Left cardiac atrium (tissue), 2 donors: ENCODE data around the gene GNAT3. TPM values are rescaled to one million over a fixed set of nuclear protein-coding genes. Genes with fewer than 3 reads are reported as not detected.

Experiments used
- total RNA-seq, 2 donors: library from RNA; stranded (reverse); fragmentation: NEBNext Ultra II Directional; extraction: Animal tissue kit (Norgen Biotek cat#: 25700); gene quantifications; one replicate each; pipeline ENCODE4 v1.2.1, GENCODE V29; 2021
- donor health status: DM: no; HTN: yes; CAD: no; lungs with severe emphysema.
- donor health status: DM: yes; HTN: yes; CAD: no.

GNAT3 gene
- total RNA-seq, 2 donors from 2014 or later, result not detected

Other genes starting within 250 kb of the GNAT3 start
- gene CD36, start 126.6 kb upstream of the GNAT3 start, total RNA-seq, result 100 to 1,000 TPM; 760 to 831 TPM